SIG-M5 treated with dmso at 0.1 percent for 504 hours (cell line): ENCODE measurements around the gene ZYX.
A peak's percentile ranks its signal among the peaks of the same experiment; 100 is the strongest.
"Not testable (repeated sequence)": the region's sequence is repeated elsewhere in the genome, so short reads cannot be mapped to it uniquely, and the experiment has no call there.

Experiments
- DNase-seq: peaks from one replicate; lab custom pipeline; 2025; ENCODE audit not compliant: unreplicated experiment; lab: John Stamatoyannopoulos, UW

The ZYX gene

GRCh38 chr7:143384661-143385631, 3.8 kb downstream of the ZYX start:
- DNase-seq = peak; percentile 73

DNA sequence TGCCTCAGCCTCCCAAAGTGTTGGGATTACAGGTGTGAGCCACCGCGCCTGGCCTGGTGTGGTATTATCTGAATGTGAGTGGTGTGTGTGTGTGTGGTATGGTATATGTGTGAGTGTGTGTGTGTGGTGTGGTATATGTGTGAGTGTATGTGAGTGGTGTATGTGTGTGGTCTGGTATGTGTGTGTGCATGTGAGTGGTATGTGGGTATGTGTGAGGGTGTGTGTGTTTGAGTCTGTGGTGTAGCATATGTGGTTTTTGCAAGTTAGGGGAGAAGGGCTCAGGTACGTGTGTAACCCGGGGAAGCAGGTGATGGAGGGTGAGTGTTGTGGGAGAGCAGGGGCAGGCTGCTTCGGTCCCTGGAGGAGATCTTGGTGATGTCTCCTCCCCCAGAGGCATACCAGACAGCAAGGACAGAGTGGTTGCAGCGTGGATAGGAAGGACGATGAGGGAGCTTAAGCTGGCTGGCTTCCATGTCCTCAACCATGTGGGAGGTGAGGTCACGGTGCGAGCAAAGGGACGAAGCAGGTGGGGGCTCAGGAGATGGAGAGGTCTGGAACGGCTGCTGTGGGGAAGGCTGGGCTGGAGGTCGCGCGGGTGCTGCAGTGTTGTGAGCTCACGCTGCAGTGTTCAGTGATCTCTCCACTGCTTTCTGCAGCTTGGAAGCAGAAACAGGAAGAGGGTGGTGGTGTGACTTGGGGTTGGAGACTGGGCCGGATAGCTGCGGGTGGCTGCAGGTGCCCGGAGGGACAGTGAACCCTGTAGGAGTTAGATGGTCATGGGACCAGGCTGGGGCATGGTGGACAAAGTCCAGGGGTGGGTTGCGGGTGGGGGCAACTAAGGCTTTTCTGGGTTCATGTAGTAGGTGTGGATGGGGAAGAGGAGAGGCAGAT, 5.0 kb downstream of the ZYX start:
- peak; percentile 41 for DNase-seq

DNA sequence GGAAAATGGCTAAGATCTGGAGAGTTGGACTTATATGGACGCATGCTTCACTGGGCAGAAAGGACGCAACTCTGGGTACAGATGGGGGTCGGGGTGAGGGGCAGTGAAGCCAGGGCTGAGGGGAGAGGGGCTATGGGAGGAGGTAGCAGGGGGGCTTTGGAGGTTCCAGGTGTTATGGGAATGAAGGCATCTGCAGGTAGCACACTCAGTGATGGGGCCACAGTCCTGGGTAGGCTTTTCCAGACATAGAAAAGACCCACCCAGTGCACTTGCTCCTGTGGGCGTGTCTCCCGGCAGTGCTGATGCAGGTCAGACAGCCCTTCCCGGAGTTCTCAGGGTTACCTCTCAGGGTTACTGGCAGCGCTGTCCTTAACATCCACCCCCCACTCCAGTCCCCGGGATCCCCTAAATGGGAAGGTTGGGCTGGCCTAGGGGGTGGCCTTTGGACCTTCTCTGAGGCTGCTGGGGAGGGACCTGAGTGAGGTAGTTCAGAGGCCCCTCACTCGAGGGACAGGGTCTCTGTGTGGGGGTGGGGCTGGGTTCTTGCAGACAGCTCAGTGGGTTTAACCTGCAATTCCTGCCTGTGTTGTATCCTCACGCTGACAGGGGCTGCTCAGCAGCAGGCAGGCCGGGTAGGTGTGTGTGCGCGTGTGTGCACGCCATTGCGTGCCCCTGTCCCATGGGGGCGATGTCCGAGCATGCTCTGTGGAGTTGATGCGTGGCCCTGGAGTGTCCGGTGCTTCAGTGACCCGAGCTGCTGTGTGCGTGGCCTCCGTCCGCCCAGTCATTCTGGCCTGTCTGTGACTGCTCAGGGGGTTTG, 6.2 kb downstream of the ZYX start:
- DNase-seq = no peak

DNA sequence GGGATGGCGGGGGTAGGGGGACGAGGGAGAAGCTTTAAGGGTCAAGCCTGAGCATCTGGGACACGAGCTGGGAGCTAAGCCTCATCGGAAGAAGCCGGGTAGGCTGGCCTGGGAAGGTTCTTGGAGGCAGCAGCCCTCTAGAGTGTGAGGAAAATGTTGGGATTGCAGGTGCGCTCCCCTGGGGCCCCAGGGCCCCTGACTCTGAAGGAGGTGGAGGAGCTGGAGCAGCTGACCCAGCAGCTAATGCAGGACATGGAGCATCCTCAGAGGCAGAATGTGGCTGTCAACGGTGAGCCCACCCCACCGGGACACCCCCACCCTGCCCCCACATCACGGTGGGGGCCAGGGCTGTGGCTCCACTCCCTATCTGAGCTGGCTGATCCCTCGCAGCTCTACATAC, 6.9 kb downstream of the ZYX start:
- no peak for DNase-seq

GRCh38 chr7:143388491-143389101, 7.5 kb downstream of the ZYX start:
- no peak for DNase-seq

DNA sequence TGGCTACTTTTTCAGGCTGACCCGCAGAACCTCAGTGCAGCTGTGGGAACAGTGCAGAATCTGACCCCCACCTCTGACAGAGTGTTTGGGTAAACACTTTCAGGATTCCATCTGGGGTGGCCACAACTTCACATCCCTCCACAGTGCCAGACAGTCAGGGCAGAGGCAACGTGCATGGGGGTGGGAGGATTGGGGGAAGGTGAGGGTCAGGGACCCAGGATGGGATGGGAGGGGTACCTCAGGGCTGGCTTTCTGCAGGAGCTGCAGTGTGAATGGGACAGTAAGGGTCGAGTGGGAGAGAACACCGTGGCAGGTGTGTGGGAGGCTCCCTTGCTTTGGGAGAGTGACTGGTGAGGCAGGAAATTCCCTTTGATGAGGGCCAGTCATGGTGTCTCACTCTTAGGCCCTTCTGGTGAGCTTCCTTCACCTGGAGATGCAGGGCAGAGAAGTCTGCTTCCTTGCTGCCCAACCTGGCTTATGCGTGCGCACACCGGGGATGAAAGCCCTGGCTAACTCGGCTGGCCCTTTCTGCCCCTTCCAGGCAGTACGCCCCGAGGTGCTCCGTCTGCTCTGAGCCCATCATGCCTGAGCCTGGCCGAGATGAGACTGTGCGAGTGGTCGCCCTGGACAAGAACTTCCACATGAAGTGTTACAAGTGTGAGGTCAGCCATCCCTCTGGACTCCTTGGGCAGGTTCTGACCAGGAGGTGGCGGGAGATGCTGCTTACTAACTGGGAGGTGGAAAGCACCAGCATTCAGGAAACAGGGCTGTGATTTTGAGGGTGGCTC, 8.4 kb downstream of the ZYX start:
- no peak for DNase-seq

- DNase-seq = no peak
Observed at GRCh38 chr7:143390104-143390772, 9.1 kb downstream of the ZYX start.

GRCh38 chr7:143390773-143391317, 9.7 kb downstream of the ZYX start:
- no peak for DNase-seq

GRCh38 chr7:143391462-143392404, 10.6 kb downstream of the ZYX start:
- no peak for DNase-seq

GRCh38 chr7:143392427-143392826, 11.3 kb downstream of the ZYX start:
- not testable (repeated sequence) for DNase-seq

DNA sequence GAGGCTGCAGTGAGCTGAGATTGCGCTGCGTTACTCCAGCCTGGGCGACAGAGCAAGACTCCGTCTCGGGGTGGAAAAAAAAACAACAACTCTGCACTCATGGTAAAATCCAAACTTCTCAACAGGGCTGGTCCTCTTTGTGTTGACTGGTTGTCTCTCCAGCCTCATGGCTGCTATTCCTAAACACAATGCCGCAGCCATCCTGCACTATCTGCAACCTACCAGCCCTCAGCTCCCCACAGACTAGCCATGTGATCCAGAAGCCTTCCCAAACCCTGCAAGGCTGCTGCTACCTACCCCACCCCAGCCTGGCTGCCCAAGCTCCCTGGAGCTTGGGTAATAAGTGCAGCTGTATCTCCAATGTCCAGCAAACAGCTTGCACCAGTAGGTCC, 11.7 kb downstream of the ZYX start:
- no peak for DNase-seq

GRCh38 chr7:143393267-143394041, 12.3 kb downstream of the ZYX start:
- DNase-seq = no peak

- DNase-seq = no peak
Observed at GRCh38 chr7:143394068-143394467, 12.9 kb downstream of the ZYX start.

DNA sequence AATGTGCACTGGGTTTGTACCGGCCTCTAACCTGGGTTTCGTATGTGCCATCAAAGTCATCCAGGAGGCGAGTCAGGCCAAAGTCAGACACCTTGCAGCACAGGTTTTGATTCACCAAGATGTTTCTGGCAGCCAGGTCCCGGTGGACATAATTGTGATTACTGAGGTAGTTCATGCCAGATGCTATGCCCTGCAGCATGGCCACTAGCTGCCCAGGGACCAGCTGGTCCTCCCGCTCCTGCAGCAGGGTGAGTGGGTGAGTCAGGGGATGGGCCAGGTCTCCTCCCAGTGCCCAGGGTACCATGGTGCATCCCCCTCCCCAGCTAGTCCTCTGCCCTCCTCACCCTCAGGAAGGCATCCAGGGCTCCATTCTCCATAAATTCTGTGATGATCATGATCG, 13.6 kb downstream of the ZYX start:
- no peak for DNase-seq

DNA sequence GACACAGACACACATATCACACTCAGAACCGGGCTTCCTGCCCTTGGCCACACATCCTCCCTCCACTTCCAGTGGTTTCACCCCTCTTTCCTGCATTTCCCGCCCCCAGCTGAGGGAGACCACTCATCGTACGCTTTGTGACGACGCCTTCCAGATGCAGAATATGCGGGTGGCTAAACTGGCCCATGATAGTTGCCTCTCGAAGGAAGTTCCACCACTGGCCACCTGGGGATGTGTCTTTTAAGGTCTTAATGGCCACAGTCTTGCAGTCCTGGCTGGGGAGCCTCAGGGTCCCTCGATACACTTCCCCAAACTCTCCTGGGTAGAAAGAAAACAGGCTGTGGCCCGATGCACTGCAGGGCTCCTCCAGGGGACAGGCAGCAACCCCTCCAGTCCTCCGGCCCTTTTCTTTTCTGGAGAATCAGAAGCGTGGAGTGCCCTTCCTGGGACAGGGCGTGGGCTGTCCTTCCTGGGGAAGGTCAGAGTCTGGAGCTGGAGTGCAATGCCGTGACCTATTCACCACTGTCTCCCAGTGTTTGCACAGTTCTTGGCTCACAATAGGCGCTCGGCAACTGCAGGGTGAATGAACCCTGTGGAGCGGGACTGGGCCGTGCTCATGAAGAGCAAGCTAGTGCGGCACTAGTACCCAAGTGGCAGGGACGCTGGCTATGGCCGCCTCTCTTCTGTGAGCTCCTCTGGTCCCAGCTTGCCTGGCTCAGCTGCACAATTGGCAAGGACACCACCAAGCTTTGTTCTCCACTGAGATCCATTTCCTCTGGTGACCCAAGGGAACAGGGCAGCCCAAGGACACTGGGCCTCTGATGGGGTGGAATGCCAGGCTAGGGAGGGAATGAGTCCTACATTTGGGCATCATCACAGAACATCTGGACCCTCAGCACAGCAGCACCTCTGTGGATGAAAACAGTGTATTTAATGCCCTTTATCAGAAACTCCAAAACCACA, 14.3 kb downstream of the ZYX start:
- DNase-seq = no peak

DNA sequence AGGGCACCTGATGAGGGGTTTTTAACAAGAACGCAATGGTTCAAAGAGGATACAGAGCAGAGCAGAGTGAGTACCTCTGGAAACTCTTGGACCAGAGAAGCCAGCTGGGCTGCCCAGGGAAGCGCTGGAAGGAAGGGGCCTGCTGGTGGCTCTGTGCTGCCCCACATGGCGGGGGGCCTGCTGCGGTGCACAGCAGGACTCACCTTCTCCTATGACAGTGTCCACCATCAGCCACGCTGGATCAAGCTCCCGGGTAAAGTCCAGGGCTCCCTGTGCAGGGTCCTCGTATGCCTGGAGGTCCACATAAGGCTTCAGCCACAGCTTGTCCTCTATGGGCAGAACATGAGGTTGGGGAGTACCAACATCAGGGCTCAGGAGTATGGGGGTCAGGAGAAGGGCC, 15.0 kb downstream of the ZYX start:
- DNase-seq = no peak
